HepG2 (cell line): ENCODE results near the gene ANXA5. TPM values are rescaled to one million over a fixed set of nuclear protein-coding genes. Genes with fewer than 3 reads are reported as not detected.

Experiments used
- ATAC-seq: fragments of 200-7000 bp; cut with Tn5 transposase; 3 replicates; pipeline ENCODE4 v1.9.1; 2020; ENCODE audit warnings: mild to moderate bottlenecking, moderate library complexity
- BruUV-seq: library from RNA; stranded (reverse); fragments of 400-500 nt; replicated peaks from 2 replicates; lab custom pipeline; 2021; lab: Mats Ljungman, UMichigan
- CTCF ChIA-PET: fragments of 300-600 bp; formaldehyde crosslinking; extraction: SDS; loops from one replicate; lab custom pipeline; 2021; ENCODE audit warnings: low total read pairs, inconsistent platforms, low intra/inter-chr PET ratio; lab: Yijun Ruan, JAX
- POLR2A ChIA-PET: fragments of 350-600 bp; sonication (Branson Sonifier 250); formaldehyde crosslinking; loops from one replicate; lab custom pipeline; 2020; ENCODE audit warnings: antibody characterized with exemption, inconsistent platforms; lab: Yijun Ruan, JAX
- DNase-seq: peaks from one replicate; pipeline ENCODE4 v3.0.0-alpha.2; 2015; ENCODE audit warnings: low spot score
- FAIRE-seq: peaks from 3 replicates; lab custom pipeline; 2011; peaks lifted over from hg19 to GRCh38; lab: Jason Lieb, UNC
- H2AFZ ChIP-seq: one replicate; pipeline ENCODE4 v1.6.1; 2011; ENCODE audit warnings: low read length, inconsistent platforms
- H3K27ac ChIP-seq: fragments of 300-600 bp; 3 replicates; pipeline ENCODE4 v1.8.0; 2011; ENCODE audit warnings: mixed run types, mild to moderate bottlenecking, mixed read lengths, low read length, inconsistent platforms; ENCODE audit not compliant: insufficient read depth; ENCODE audit errors: extremely low read length
- H3K27me3 ChIP-seq, 2 experiments: fragments of 200-600 bp in 1 of 2; 2 replicates in 1 of 2; 3 replicates in 1 of 2; pipeline versions ENCODE4 v1.6.0 to v1.8.0; 2011; ENCODE audit warnings: low read length in 2 of 2, mild to moderate bottlenecking in 2 of 2, moderate library complexity in 2 of 2, inconsistent platforms in 1 of 2; ENCODE audit not compliant: insufficient read depth in 2 of 2, control insufficient read depth in 1 of 2
- H3K36me3 ChIP-seq, 2 experiments: fragments of 200-600 bp in 1 of 2; replicated peaks in 1 of 2; 2 replicates in 1 of 2; 3 replicates in 1 of 2; pipeline versions ENCODE4 v1.5.1 to v1.8.0; 2011; ENCODE audit warnings: low read length in 2 of 2, inconsistent platforms in 1 of 2; ENCODE audit not compliant: insufficient read depth in 2 of 2, control insufficient read depth in 1 of 2
- H3K4me1 ChIP-seq: 2 replicates; pipeline ENCODE4 v1.5.1; 2012; ENCODE audit warnings: low read length, inconsistent platforms; ENCODE audit not compliant: insufficient read depth
- H3K4me2 ChIP-seq: 2 replicates; pipeline ENCODE4 v1.6.0; 2011; ENCODE audit warnings: low read depth, low read length, inconsistent platforms
- H3K4me3 ChIP-seq, 3 experiments: fragments of 200-600 bp in 1 of 3; sonication (generic), shearing (Covaris generic) in 1 of 3; replicated peaks in 1 of 3; 2 replicates each; pipeline ENCODE4 v1.5.1; 2011 to 2016; ENCODE audit warnings: low read length in 3 of 3, inconsistent platforms in 2 of 3, low read depth in 2 of 3, mild to moderate bottlenecking in 2 of 3, control low read depth in 1 of 3, mixed read lengths in 1 of 3; ENCODE audit not compliant: insufficient read depth in 1 of 3
- H3K79me2 ChIP-seq: one replicate; pipeline ENCODE4 v1.6.1; 2011; ENCODE audit warnings: low read length, inconsistent platforms; ENCODE audit not compliant: insufficient read depth
- H3K9ac ChIP-seq: 2 replicates; pipeline ENCODE4 v1.6.0; 2011; ENCODE audit warnings: mild to moderate bottlenecking, low read depth, low read length, inconsistent platforms; ENCODE audit not compliant: insufficient read depth
- H3K9me3 ChIP-seq: 2 replicates; pipeline ENCODE4 v1.5.1; 2012; ENCODE audit warnings: mild to moderate bottlenecking, low read length
- H4K20me1 ChIP-seq: 2 replicates; pipeline ENCODE4 v1.6.0; 2011; ENCODE audit warnings: inconsistent platforms, mild to moderate bottlenecking, low read length, moderate library complexity; ENCODE audit not compliant: insufficient read depth
- KMT2B ChIP-seq: IDR thresholded peaks from 2 replicates; pipeline ENCODE4 v1.6.1; 2016; ENCODE audit warnings: missing genetic modification reagents, missing compliant biosample characterization
- TBX3 ChIP-seq: fragments of 450-650 bp; IDR thresholded peaks from 2 replicates; pipeline ENCODE4 v1.6.1; 2017; ENCODE audit warnings: antibody characterized with exemption, mild to moderate bottlenecking, inconsistent platforms, borderline replicate concordance
- ZKSCAN5 ChIP-seq: sonication (generic); formaldehyde crosslinking; IDR thresholded peaks from 2 replicates; pipeline ENCODE4 v1.5.1; 2020; ENCODE audit warnings: mild to moderate bottlenecking, missing genetic modification reagents
- whole genome bisulfite sequencing: methylation state at CpG from one replicate; pipeline ENCODE4 v1.1.6; 2017; ENCODE audit warnings: low lambda C conversion rate; 5-methylcytosine and 5-hydroxymethylcytosine counted together
- in situ Hi-C: cut with HindIII; loops from 2 replicates; pipeline ENCODE4 v1.10.0; 2017; ENCODE audit warnings: low pct_unique_long_range_greater_than_20kb; ENCODE audit not compliant: extremely low pct_ligation_motif_present
- intact Hi-C: fragments of 100-400 bp; cut with micrococcal nuclease; formaldehyde crosslinking; loops from one replicate; pipeline ENCODE4 v1.10.0; 2022; ENCODE audit not compliant: unreplicated experiment
- polyA plus RNA-seq, 8 experiments: library from polyadenylated mRNA; depleted of rRNA in 3 of 8; stranded (reverse) in 7 of 8; unstranded in 1 of 8; fragments of >200 nt; fragmentation: Illumina TruSeq in 4 of 8; extraction: Trizol in 4 of 8; gene quantifications; 2 replicates each; pipeline versions ENCODE4 v1.2.1 to v1.2.3, GENCODE V29; 2011 to 2016; ENCODE audit warnings: low read depth in 4 of 8, missing spikeins in 1 of 8, mixed read lengths in 1 of 8; ENCODE audit not compliant: insufficient read depth in 1 of 8
- total RNA-seq, 5 experiments: library from RNA; depleted of rRNA; stranded (reverse); fragments of >200 nt; fragmentation: Illumina TruSeq; extraction: Trizol; gene quantifications; 2 replicates each; pipeline ENCODE4 v1.2.3, GENCODE V29; 2016; ENCODE audit warnings: low read depth in 1 of 5
- TF ChIP-seq, protein P1 (sequence below): sonication (generic); formaldehyde crosslinking; IDR thresholded peaks from 2 replicates; pipeline ENCODE4 v1.4.0; 2020; ENCODE audit warnings: missing genetic modification reagents, borderline replicate concordance
- TF ChIP-seq, protein P2 (sequence below): sonication (generic); formaldehyde crosslinking; IDR thresholded peaks from 2 replicates; pipeline ENCODE4 v1.5.0; 2020; ENCODE audit warnings: mild to moderate bottlenecking, missing genetic modification reagents, borderline replicate concordance
- TF ChIP-seq, protein P3 (sequence below): sonication (generic); formaldehyde crosslinking; IDR thresholded peaks from 2 replicates; pipeline ENCODE4 v1.5.0; 2020; ENCODE audit warnings: mild to moderate bottlenecking, missing genetic modification reagents

Gene ANXA5
- total and polyA plus RNA-seq, 2 of the 13 experiments (the other 11 are each of a cell fraction or from before 2014, with no cell fraction given) = 209 to 342 TPM

DNA sequence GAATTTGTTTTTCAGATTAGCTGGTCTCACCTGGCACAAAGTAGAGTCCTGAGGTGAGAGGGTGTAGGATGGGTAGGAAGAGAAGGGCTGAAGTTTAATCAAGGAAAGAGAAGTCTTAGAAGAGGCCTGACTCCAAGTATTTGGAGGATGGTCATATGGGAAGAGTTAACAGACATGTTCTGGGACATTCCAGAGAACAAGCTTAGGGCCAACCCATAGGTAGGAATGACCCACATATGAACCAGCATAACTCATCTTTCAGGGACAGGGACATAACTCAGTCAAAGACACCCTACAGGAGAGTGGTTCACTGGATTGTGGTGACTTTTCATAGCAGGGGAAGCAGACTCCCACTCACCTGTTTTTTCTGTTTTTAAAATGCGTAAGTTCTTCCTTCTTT is 27.9 kb upstream of the ANXA5 start:
- Histone ChIP-seq H3K4me2 (no peak overlapping the region), H4K20me1 (no peaks in the 10 kb centered on the region), H3K36me3 (no peaks in the 10 kb centered on the region), H3K4me1 (no peaks in the 10 kb centered on the region), H3K79me2 (no peaks in the 10 kb centered on the region), H3K4me3 (no peak overlapping the region), H3K27ac (no peak overlapping the region), H3K27me3 (peaks cover 0 to 4% of the 10 kb centered on the region in 2 experiments; a peak in 2 of 5 replicates), H2AFZ (no peak overlapping the region), H3K9ac (no peak overlapping the region), H3K9me3 (no peaks in the 10 kb centered on the region)
- DNase-seq (no peak), FAIRE-seq (no peak), ATAC-seq (no peak)
- intact Hi-C loops = loop anchor here (5.0 kb wide), 1 partner anchor 47 kb away; no protein-coding TSS in a partner anchor
- 65% methylated on average over 1 of the region's 1 CpG for WGBS
- TF ChIP-seq, protein P1, sequence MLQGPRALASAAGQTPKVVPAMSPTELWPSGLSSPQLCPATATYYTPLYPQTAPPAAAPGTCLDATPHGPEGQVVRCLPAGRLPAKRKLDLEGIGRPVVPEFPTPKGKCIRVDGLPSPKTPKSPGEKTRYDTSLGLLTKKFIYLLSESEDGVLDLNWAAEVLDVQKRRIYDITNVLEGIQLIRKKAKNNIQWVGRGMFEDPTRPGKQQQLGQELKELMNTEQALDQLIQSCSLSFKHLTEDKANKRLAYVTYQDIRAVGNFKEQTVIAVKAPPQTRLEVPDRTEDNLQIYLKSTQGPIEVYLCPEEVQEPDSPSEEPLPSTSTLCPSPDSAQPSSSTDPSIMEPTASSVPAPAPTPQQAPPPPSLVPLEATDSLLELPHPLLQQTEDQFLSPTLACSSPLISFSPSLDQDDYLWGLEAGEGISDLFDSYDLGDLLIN (CRISPR knock-in tag) = no peak
- TF ChIP-seq, protein P2, sequence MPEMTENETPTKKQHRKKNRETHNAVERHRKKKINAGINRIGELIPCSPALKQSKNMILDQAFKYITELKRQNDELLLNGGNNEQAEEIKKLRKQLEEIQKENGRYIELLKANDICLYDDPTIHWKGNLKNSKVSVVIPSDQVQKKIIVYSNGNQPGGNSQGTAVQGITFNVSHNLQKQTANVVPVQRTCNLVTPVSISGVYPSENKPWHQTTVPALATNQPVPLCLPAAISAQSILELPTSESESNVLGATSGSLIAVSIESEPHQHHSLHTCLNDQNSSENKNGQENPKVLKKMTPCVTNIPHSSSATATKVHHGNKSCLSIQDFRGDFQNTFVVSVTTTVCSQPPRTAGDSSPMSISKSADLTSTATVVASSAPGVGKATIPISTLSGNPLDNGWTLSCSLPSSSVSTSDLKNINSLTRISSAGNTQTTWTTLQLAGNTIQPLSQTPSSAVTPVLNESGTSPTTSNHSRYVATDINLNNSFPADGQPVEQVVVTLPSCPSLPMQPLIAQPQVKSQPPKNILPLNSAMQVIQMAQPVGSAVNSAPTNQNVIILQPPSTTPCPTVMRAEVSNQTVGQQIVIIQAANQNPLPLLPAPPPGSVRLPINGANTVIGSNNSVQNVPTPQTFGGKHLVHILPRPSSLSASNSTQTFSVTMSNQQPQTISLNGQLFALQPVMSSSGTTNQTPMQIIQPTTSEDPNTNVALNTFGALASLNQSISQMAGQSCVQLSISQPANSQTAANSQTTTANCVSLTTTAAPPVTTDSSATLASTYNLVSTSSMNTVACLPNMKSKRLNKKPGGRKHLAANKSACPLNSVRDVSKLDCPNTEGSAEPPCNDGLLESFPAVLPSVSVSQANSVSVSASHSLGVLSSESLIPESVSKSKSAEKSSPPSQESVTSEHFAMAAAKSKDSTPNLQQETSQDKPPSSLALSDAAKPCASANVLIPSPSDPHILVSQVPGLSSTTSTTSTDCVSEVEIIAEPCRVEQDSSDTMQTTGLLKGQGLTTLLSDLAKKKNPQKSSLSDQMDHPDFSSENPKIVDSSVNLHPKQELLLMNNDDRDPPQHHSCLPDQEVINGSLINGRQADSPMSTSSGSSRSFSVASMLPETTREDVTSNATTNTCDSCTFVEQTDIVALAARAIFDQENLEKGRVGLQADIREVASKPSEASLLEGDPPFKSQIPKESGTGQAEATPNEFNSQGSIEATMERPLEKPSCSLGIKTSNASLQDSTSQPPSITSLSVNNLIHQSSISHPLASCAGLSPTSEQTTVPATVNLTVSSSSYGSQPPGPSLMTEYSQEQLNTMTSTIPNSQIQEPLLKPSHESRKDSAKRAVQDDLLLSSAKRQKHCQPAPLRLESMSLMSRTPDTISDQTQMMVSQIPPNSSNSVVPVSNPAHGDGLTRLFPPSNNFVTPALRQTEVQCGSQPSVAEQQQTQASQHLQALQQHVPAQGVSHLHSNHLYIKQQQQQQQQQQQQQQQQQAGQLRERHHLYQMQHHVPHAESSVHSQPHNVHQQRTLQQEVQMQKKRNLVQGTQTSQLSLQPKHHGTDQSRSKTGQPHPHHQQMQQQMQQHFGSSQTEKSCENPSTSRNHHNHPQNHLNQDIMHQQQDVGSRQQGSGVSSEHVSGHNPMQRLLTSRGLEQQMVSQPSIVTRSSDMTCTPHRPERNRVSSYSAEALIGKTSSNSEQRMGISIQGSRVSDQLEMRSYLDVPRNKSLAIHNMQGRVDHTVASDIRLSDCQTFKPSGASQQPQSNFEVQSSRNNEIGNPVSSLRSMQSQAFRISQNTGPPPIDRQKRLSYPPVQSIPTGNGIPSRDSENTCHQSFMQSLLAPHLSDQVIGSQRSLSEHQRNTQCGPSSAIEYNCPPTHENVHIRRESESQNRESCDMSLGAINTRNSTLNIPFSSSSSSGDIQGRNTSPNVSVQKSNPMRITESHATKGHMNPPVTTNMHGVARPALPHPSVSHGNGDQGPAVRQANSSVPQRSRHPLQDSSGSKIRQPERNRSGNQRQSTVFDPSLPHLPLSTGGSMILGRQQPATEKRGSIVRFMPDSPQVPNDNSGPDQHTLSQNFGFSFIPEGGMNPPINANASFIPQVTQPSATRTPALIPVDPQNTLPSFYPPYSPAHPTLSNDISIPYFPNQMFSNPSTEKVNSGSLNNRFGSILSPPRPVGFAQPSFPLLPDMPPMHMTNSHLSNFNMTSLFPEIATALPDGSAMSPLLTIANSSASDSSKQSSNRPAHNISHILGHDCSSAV = no peak
- TF ChIP-seq, protein P3, sequence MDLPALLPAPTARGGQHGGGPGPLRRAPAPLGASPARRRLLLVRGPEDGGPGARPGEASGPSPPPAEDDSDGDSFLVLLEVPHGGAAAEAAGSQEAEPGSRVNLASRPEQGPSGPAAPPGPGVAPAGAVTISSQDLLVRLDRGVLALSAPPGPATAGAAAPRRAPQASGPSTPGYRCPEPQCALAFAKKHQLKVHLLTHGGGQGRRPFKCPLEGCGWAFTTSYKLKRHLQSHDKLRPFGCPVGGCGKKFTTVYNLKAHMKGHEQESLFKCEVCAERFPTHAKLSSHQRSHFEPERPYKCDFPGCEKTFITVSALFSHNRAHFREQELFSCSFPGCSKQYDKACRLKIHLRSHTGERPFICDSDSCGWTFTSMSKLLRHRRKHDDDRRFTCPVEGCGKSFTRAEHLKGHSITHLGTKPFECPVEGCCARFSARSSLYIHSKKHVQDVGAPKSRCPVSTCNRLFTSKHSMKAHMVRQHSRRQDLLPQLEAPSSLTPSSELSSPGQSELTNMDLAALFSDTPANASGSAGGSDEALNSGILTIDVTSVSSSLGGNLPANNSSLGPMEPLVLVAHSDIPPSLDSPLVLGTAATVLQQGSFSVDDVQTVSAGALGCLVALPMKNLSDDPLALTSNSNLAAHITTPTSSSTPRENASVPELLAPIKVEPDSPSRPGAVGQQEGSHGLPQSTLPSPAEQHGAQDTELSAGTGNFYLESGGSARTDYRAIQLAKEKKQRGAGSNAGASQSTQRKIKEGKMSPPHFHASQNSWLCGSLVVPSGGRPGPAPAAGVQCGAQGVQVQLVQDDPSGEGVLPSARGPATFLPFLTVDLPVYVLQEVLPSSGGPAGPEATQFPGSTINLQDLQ (CRISPR knock-in tag) = no peak
- TF ChIP-seq TBX3 = no peak
- no peak for TF ChIP-seq KMT2B (CRISPR knock-in tag)
- no peak for TF ChIP-seq ZKSCAN5 (CRISPR knock-in tag)
- ChIA-PET POLR2A (interaction anchor here (1.5 kb wide), 1 partner anchor 28 kb away, joined by 3 read pairs; the partner anchor contains the start of gene ANXA5), CTCF (no interaction called here)
- in situ Hi-C loops = loop anchor here (10.0 kb wide), 1 partner anchor 50 kb away; no protein-coding TSS in a partner anchor
- no TSS peak for BruUV-seq
